ENCODE measurements around the gene COL4A4.
A peak's percentile ranks its signal among the peaks of the same experiment; 100 is the strongest.

Gene COL4A4

GRCh38 chr2:226970362-226970761 lies 193.6 kb downstream of the COL4A4 start:
- H3K4me3 Mint-ChIP-seq = no peak overlapping the region
- H3K27ac Mint-ChIP-seq = peak overlapping the region; percentile 41
- H3K36me3 Mint-ChIP-seq (ENCODE audit: low read depth) = peaks cover 16% of the 10 kb centered on the region
- TF ChIP-seq CTCF (IDR thresholded peaks at IDR 0.05) = no peak
- DNase-seq = no peak
- no peaks in the 10 kb centered on the region for H3K27me3 Mint-ChIP-seq (ENCODE audit: low read depth, poor library complexity)
- peaks cover 3% of the 10 kb centered on the region for H3K9me3 Mint-ChIP-seq
- H3K4me1 Mint-ChIP-seq = peaks cover 7% of the 10 kb centered on the region

DNA sequence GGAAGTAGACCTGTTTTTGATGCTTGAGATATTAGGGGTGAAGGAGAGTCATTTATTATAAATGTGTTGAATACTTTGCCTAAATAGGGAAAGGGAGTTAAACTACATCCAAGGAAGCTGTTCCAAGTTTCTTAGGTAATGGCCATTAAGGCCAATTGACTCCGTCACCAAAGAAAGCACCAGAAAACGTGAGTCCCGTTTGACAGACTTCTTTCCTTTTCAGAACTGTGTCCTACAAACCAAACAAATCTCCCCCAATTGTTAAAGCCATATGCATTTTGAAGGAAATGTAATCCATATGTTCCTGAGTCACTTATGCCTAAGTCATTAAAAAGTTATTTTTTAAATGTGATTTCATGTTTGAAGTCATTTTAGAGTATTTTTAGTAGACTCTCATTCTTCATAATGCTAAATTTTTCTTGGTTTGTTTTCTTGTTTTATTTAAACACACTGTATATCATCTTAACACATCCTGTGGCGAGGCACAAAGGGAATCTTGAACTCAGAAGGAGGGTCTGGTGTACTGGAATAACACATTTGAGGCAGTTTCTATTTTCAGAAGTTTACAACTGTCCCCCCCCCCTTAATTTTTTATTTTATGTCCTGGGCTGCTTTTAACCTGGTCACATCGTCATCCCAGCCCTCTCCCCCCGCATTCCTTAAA lies 194.5 kb downstream of the COL4A4 start:
- H3K4me3 Mint-ChIP-seq = no peak overlapping the region
- H3K27ac Mint-ChIP-seq = no peak overlapping the region
- no peak for TF ChIP-seq CTCF (IDR thresholded peaks at IDR 0.05)
- DNase-seq = no peak
- H3K27me3 Mint-ChIP-seq (ENCODE audit: low read depth, poor library complexity) = no peaks in the 10 kb centered on the region
- H3K36me3 Mint-ChIP-seq (ENCODE audit: low read depth) = peaks cover 9% of the 10 kb centered on the region
- peaks cover 7% of the 10 kb centered on the region for H3K4me1 Mint-ChIP-seq
- peaks cover 3% of the 10 kb centered on the region for H3K9me3 Mint-ChIP-seq

DNA sequence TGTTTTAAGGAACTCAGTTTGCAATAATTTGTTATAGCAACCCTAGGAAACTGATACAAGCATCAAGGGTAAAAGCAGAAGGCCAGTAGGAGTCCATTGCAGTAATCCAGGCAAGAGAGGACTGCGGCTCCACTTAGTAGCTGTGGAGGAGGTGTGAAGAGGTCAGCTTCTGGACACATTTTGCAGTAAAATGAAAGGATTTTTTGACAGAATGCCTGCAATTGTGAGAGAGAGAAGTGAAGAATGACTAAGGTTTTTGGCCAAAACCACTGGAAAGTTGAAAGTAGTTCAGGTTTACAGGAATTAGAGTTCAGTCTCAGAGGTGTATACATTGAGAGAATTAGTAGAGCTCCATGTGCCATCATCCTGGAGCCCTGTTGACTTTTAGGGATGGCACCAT lies 198.6 kb downstream of the COL4A4 start:
- H3K36me3 Mint-ChIP-seq (ENCODE audit: low read depth) = no peaks in the 10 kb centered on the region
- no peak overlapping the region for H3K27ac Mint-ChIP-seq
- peaks cover 3% of the 10 kb centered on the region for H3K9me3 Mint-ChIP-seq
- H3K4me3 Mint-ChIP-seq = no peak overlapping the region
- no peak for TF ChIP-seq CTCF (IDR thresholded peaks at IDR 0.05)
- no peaks in the 10 kb centered on the region for H3K4me1 Mint-ChIP-seq
- no peaks in the 10 kb centered on the region for H3K27me3 Mint-ChIP-seq (ENCODE audit: low read depth, poor library complexity)
- DNase-seq = no peak

DNA sequence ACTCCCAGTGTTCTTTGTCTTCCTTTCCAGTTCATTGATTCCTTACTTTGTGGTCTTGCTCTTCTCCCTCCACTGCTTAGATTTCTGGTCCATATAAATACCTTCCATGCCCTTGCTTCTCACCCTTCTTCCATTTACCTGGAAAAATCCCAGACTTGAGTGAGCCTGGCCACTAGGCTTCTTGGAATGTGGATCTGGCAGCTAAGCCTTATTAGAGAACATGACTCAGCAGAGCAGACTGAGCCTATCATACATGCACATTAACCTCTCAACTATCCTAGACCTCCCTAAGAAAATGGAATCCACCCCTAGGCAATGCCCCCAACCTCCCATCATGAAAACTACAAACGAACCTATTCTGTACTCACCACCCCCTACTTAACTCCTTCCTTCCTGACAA lies 200.5 kb downstream of the COL4A4 start:
- Mint-ChIP-seq H3K9me3 (peaks cover 21% of the 10 kb centered on the region), H3K27me3 (ENCODE audit: low read depth, poor library complexity) (no peaks in the 10 kb centered on the region), H3K27ac (no peak overlapping the region), H3K4me1 (no peaks in the 10 kb centered on the region), H3K36me3 (ENCODE audit: low read depth) (peaks cover 9% of the 10 kb centered on the region), H3K4me3 (no peak overlapping the region)
- DNase-seq = no peak
- no peak for TF ChIP-seq CTCF (IDR thresholded peaks at IDR 0.05)

DNA sequence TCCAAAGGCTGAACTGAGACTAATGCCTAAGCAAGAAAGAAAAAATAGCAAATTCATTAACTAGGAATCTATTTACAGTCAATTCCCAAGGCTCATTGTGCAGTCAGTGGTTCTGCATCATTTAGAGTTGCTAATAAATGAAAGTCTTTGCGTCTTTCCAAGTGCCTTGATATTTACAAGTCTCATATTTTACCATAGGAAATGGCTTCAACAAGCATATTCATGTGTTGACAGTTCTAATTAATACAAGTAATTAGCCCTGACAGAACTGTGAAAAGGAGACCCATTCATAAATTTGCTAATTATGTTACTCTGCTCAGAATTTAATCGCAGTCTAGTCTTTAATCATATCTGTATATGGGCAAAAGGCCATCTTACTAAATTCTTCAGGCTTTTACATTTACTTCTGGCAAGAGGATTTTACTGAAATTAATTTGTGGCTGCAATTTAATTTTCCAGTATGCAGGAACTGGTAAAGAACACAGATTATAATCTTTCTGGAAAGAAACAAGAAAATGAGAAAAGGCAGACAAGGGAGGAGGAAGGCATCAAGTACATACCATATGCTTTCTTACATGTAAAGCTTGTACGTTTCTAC lies 201.7 kb downstream of the COL4A4 start:
- Mint-ChIP-seq H3K27me3 (ENCODE audit: low read depth, poor library complexity) (no peaks in the 10 kb centered on the region), H3K4me3 (no peak overlapping the region), H3K36me3 (ENCODE audit: low read depth) (peaks cover 19% of the 10 kb centered on the region), H3K9me3 (peaks cover 27% of the 10 kb centered on the region), H3K27ac (no peak overlapping the region), H3K4me1 (no peaks in the 10 kb centered on the region)
- no peak for DNase-seq
- no peak for TF ChIP-seq CTCF (IDR thresholded peaks at IDR 0.05)

- no peak overlapping the region for H3K27ac Mint-ChIP-seq
- no peak for DNase-seq
- peaks cover 20% of the 10 kb centered on the region for H3K36me3 Mint-ChIP-seq (ENCODE audit: low read depth)
- H3K4me1 Mint-ChIP-seq = no peaks in the 10 kb centered on the region
- peaks cover 27% of the 10 kb centered on the region for H3K9me3 Mint-ChIP-seq
- no peak overlapping the region for H3K4me3 Mint-ChIP-seq
- no peak for TF ChIP-seq CTCF (IDR thresholded peaks at IDR 0.05)
- H3K27me3 Mint-ChIP-seq (ENCODE audit: low read depth, poor library complexity) = no peaks in the 10 kb centered on the region
These were observed 204.6 kb downstream of the COL4A4 start for GRCh38 chr2:226959418-226959817.
